Spleen (tissue), 11 donors: ENCODE data around the gene METTL24. TPM values are rescaled to one million over a fixed set of nuclear protein-coding genes. Genes with fewer than 3 reads are reported as not detected.

Experiments
- DNase-seq: peaks from one replicate; pipeline ENCODE4 v3.0.0-alpha.2; 2020
- H3K27ac ChIP-seq, 8 donors: fragments of 200-600 bp; sonication (generic) in 7 of 8; 1 replicate in 4 of 8; 2 replicates in 4 of 8; pipeline versions ENCODE4 v1.5.0 to v1.8.0; 2016 to 2021; ENCODE audit warnings: inconsistent platforms in 4 of 8, mild to moderate bottlenecking in 4 of 8, moderate library complexity in 1 of 8
- H3K27me3 ChIP-seq, 7 donors: fragments of 200-600 bp; sonication (generic) in 6 of 7; replicated peaks in 1 of 7; 1 replicate in 4 of 7; 2 replicates in 3 of 7; pipeline versions ENCODE4 v1.5.0 to v1.8.0; 2016 to 2021; ENCODE audit warnings: inconsistent platforms in 3 of 7, mild to moderate bottlenecking in 1 of 7
- H3K36me3 ChIP-seq, 6 donors: fragments of 200-600 bp; sonication (generic) in 5 of 6; 1 replicate in 4 of 6; 2 replicates in 2 of 6; pipeline versions ENCODE4 v1.5.0 to v1.8.0; 2016 to 2021; ENCODE audit warnings: inconsistent platforms in 2 of 6
- H3K4me1 ChIP-seq, 6 donors: fragments of 200-600 bp; sonication (generic) in 5 of 6; 1 replicate in 3 of 6; 2 replicates in 3 of 6; pipeline versions ENCODE4 v1.5.0 to v1.8.0; 2016 to 2021; ENCODE audit warnings: inconsistent platforms in 3 of 6
- H3K4me3 ChIP-seq, 8 donors: fragments of 200-600 bp; sonication (generic) in 7 of 8; 1 replicate in 4 of 8; 2 replicates in 4 of 8; pipeline versions ENCODE4 v1.5.0 to v1.8.0; 2016 to 2021; ENCODE audit warnings: inconsistent platforms in 4 of 8, mild to moderate bottlenecking in 4 of 8, moderate library complexity in 2 of 8
- H3K9me3 ChIP-seq, 8 donors: fragments of 200-600 bp; sonication (generic) in 7 of 8; 1 replicate in 4 of 8; 2 replicates in 4 of 8; pipeline versions ENCODE4 v1.5.0 to v1.8.0; 2016 to 2021; ENCODE audit warnings: inconsistent platforms in 4 of 8
- CTCF ChIP-seq, 11 experiments: fragments of 200-600 bp in 7 of 11; fragments of 450-650 bp in 4 of 11; sonication (generic) in 4 of 11; IDR thresholded peaks in 8 of 11; conservative IDR thresholded peaks in 3 of 11; 1 replicate in 7 of 11; 2 replicates in 4 of 11; pipeline versions ENCODE4 v1.4.0 to v1.8.0; 2016 to 2021; ENCODE audit warnings: antibody characterized with exemption in 11 of 11, inconsistent platforms in 4 of 11, mild to moderate bottlenecking in 1 of 11
- POLR2A ChIP-seq, 3 donors: fragments of 450-650 bp; IDR thresholded peaks; one replicate each; pipeline ENCODE4 v1.5.1; 2017; ENCODE audit warnings: antibody characterized with exemption in 3 of 3, mild to moderate bottlenecking in 1 of 3
- POLR2AphosphoS5 ChIP-seq, 3 donors: sonication (generic); formaldehyde crosslinking; IDR thresholded peaks; one replicate each; pipeline ENCODE4 v1.5.1; 2017; ENCODE audit warnings: antibody characterized with exemption in 3 of 3
- WGBS, 5 donors: extraction: QIAGEN DNeasy Blood & Tissue Kit in 3 of 5; methylation state at CpG; one replicate each; pipeline versions ENCODE4 v1.1.5 to v1.1.7; 2013 to 2018; 5-methylcytosine and 5-hydroxymethylcytosine counted together
- intact Hi-C: fragments of 100-400 bp; cut with DNase I; formaldehyde crosslinking; loops from one replicate; pipeline ENCODE4 v1.15.0; 2023; ENCODE audit warnings: low total_unique reads
- polyA plus RNA-seq, 3 donors: library from polyadenylated mRNA; stranded (reverse); fragments of 200-250 nt; gene quantifications; one replicate each; pipeline ENCODE4 v1.2.1, GENCODE V29; 2013
- total RNA-seq, 7 donors: library from RNA; depleted of rRNA in 3 of 7; stranded (reverse); fragments of >200 nt in 3 of 7; fragmentation: NEBNext Ultra II Directional in 4 of 7; extraction: Animal tissue kit (Norgen Biotek cat#: 25700) in 4 of 7; gene quantifications; one replicate each; pipeline versions ENCODE4 v1.1.0 to v1.2.1, GENCODE V29; 2016 to 2021
- donor health status: healthy with polysubstance abuse.
- donor health status: DM: no; HTN: no; CAD: no; lungs with moderate emphysema.
- donor health status: DM: no; HTN: no; CAD: no.
- donor health status: Bipolar disorder and iron deficiency.
- donor health status: healthy.
- donor health status: DM: no; HTN: no; CAD: no.
- donor health status: DM: yes; HTN: yes; CAD: no.

METTL24 gene
- total and polyA plus RNA-seq, 10 donors, result 0.67 to 1.2 (median 0.98) TPM; not detected in 5

GRCh38 chr6:110326609-110327008 lies 31.5 kb downstream of the METTL24 start:
- H3K27me3 ChIP-seq, result no peaks in the 10 kb centered on the region
- H3K4me3 ChIP-seq, result no peak overlapping the region
- peaks cover 0 to 12% (median 0%) of the 10 kb centered on the region in 6 donors for H3K4me1 ChIP-seq
- TF ChIP-seq POLR2A (IDR thresholded peaks at IDR 0.05) (no peak), CTCF (IDR thresholded peaks at IDR 0.05 in 8 of 11, conservative IDR thresholded peaks at IDR 0.05 in 3 of 11) (no peak), POLR2AphosphoS5 (IDR thresholded peaks at IDR 0.05) (no peak)
- DNase-seq, result no peak
- intact Hi-C loops, result no loop called here
- H3K36me3 ChIP-seq, result no peaks in the 10 kb centered on the region
- 85 to 100% (median 94%) methylated on average over 2 of the region's 2 CpGs for WGBS, 5 donors
- H3K27ac ChIP-seq, result no peak overlapping the region
- no peaks in the 10 kb centered on the region for H3K9me3 ChIP-seq

GRCh38 chr6:110326057-110326456 lies 32.1 kb downstream of the METTL24 start:
- DNase-seq, result no peak
- no peaks in the 10 kb centered on the region for H3K36me3 ChIP-seq
- 81 to 96% (median 90%) methylated on average over 3 of the region's 3 CpGs for WGBS, 5 donors
- TF ChIP-seq POLR2AphosphoS5 (IDR thresholded peaks at IDR 0.05) (no peak), POLR2A (IDR thresholded peaks at IDR 0.05) (no peak), CTCF (IDR thresholded peaks at IDR 0.05 in 8 of 11, conservative IDR thresholded peaks at IDR 0.05 in 3 of 11) (no peak)
- intact Hi-C loops, result no loop called here
- H3K27ac ChIP-seq, result no peak overlapping the region
- H3K4me3 ChIP-seq, result no peak overlapping the region
- peaks cover 0 to 12% (median 0%) of the 10 kb centered on the region in 6 donors for H3K4me1 ChIP-seq
- H3K27me3 ChIP-seq, result no peaks in the 10 kb centered on the region
- H3K9me3 ChIP-seq, result no peaks in the 10 kb centered on the region

GRCh38 chr6:110325197-110325596 lies 33.0 kb downstream of the METTL24 start:
- Histone ChIP-seq H3K36me3 (no peaks in the 10 kb centered on the region), H3K27ac (no peak overlapping the region), H3K9me3 (no peaks in the 10 kb centered on the region), H3K4me3 (no peak overlapping the region), H3K27me3 (no peaks in the 10 kb centered on the region), H3K4me1 (peaks cover 0 to 12% (median 0%) of the 10 kb centered on the region in 6 donors)
- no peak for TF ChIP-seq CTCF (IDR thresholded peaks at IDR 0.05 in 8 of 11, conservative IDR thresholded peaks at IDR 0.05 in 3 of 11)
- no peak for TF ChIP-seq POLR2AphosphoS5 (IDR thresholded peaks at IDR 0.05)
- TF ChIP-seq POLR2A (IDR thresholded peaks at IDR 0.05), result no peak
- no peak for DNase-seq
- intact Hi-C loops, result no loop called here

GRCh38 chr6:110324548-110324947 lies 33.6 kb downstream of the METTL24 start:
- 78 to 88% (median 81%) methylated on average over 3 of the region's 3 CpGs for WGBS, 5 donors
- no peaks in the 10 kb centered on the region for H3K36me3 ChIP-seq
- intact Hi-C loops, result no loop called here
- H3K9me3 ChIP-seq, result no peaks in the 10 kb centered on the region
- peaks cover 0 to 12% (median 0%) of the 10 kb centered on the region in 6 donors for H3K4me1 ChIP-seq
- TF ChIP-seq POLR2AphosphoS5 (IDR thresholded peaks at IDR 0.05) (no peak), CTCF (IDR thresholded peaks at IDR 0.05 in 8 of 11, conservative IDR thresholded peaks at IDR 0.05 in 3 of 11) (no peak), POLR2A (IDR thresholded peaks at IDR 0.05) (no peak)
- H3K27ac ChIP-seq, result no peak overlapping the region
- H3K27me3 ChIP-seq, result no peaks in the 10 kb centered on the region
- DNase-seq, result no peak
- no peak overlapping the region for H3K4me3 ChIP-seq
